ENCODE data around the gene ADARB2.

The ADARB2 gene

GRCh38 chr10:1483826-1484225 lies 253.5 kb downstream of the ADARB2 start:
- TF ChIP-seq CTCF (IDR thresholded peaks at IDR 0.05; ENCODE audit: control extremely low read depth, extremely low read depth, low read depth, missing control alignments): no peak
- ChIA-PET CTCF (interaction anchor here (1.2 kb wide), 1 partner anchor 64 kb away, joined by 3 read pairs; no protein-coding TSS in a partner anchor), POLR2A (no interaction called here)

GRCh38 chr10:1483246-1483645 lies 254.1 kb downstream of the ADARB2 start:
- ChIA-PET CTCF (interaction anchor here (0.8 to 1.2 kb wide), 2 partner anchors 10 to 64 kb away, joined by 3 read pairs; no protein-coding TSS in a partner anchor), POLR2A (no interaction called here)
- no peak for DNase-seq (ENCODE audit: extremely low spot score)
- no peak for TF ChIP-seq CTCF (IDR thresholded peaks at IDR 0.05; ENCODE audit: control extremely low read depth, extremely low read depth, low read depth, missing control alignments)

More at GRCh38 chr10:1483826-1484225, 253.5 kb downstream of the ADARB2 start:
- DNase-seq (ENCODE audit: extremely low spot score): no peak

GRCh38 chr10:1477578-1477977 lies 259.7 kb downstream of the ADARB2 start:
- no peak for TF ChIP-seq CTCF (IDR thresholded peaks at IDR 0.05; ENCODE audit: control extremely low read depth, extremely low read depth, low read depth, missing control alignments)
- DNase-seq (ENCODE audit: extremely low spot score): no peak
- ChIA-PET CTCF (no interaction called here), POLR2A (no interaction called here)

- TF ChIP-seq CTCF (IDR thresholded peaks at IDR 0.05; ENCODE audit: control extremely low read depth, extremely low read depth, low read depth, missing control alignments): no peak
- DNase-seq (ENCODE audit: extremely low spot score): no peak
- POLR2A ChIA-PET: no interaction called here
- CTCF ChIA-PET: no interaction called here
These were observed 260.9 kb downstream of the ADARB2 start for GRCh38 chr10:1476455-1476803.

GRCh38 chr10:1475771-1476454 lies 261.4 kb downstream of the ADARB2 start:
- ChIA-PET CTCF (no interaction called here), POLR2A (no interaction called here)
- DNase-seq (ENCODE audit: extremely low spot score): no peak
- TF ChIP-seq CTCF (IDR thresholded peaks at IDR 0.05; ENCODE audit: control extremely low read depth, extremely low read depth, low read depth, missing control alignments): no peak

GRCh38 chr10:1475098-1475591 lies 262.2 kb downstream of the ADARB2 start:
- no peak for TF ChIP-seq CTCF (IDR thresholded peaks at IDR 0.05; ENCODE audit: control extremely low read depth, extremely low read depth, low read depth, missing control alignments)
- DNase-seq (ENCODE audit: extremely low spot score): no peak
- CTCF ChIA-PET: no interaction called here
- POLR2A ChIA-PET: no interaction called here

Data from GM10248 (cell line).